GM12865 (cell line): ENCODE results near the gene IRF9.

Source experiments
- DNase-seq: peaks from one replicate; pipeline ENCODE4 v3.0.0; 2010; ENCODE audit warnings: low read depth
- H3K4me3 ChIP-seq: 2 replicates; pipeline ENCODE4 v1.5.1; 2011; ENCODE audit warnings: mild to moderate bottlenecking, low read depth, low read length, control low read depth
- CTCF ChIP-seq: IDR thresholded peaks from 2 replicates; pipeline ENCODE4 v1.5.1; 2011; ENCODE audit warnings: low read length, control low read depth, low read depth, inconsistent platforms; ENCODE audit not compliant: insufficient read depth; ENCODE audit errors: missing control alignments

The IRF9 gene

GRCh38 chr14:24178399-24179178, 17.5 kb downstream of the IRF9 start:
- DNase-seq, result no peak
- no peak overlapping the region for H3K4me3 ChIP-seq
- no peak for TF ChIP-seq CTCF

GRCh38 chr14:24179294-24179960, 18.4 kb downstream of the IRF9 start:
- TF ChIP-seq CTCF, result no peak
- DNase-seq, result no peak
- H3K4me3 ChIP-seq, result no peak overlapping the region

- DNase-seq, result no peak
- TF ChIP-seq CTCF, result no peak
- no peak overlapping the region for H3K4me3 ChIP-seq
These were observed 19.1 kb downstream of the IRF9 start for GRCh38 chr14:24179961-24180796.

GRCh38 chr14:24181371-24182077, 20.5 kb downstream of the IRF9 start:
- TF ChIP-seq CTCF, result no peak
- no peak for DNase-seq
- no peak overlapping the region for H3K4me3 ChIP-seq

GRCh38 chr14:24182110-24182882, 21.2 kb downstream of the IRF9 start:
- no peak for DNase-seq
- H3K4me3 ChIP-seq, result no peak overlapping the region
- TF ChIP-seq CTCF, result no peak

- TF ChIP-seq CTCF, result no peak
These were observed 22.0 kb downstream of the IRF9 start for GRCh38 chr14:24183014-24183481.

More at GRCh38 chr14:24183014-24183481, 22.0 kb downstream of the IRF9 start:
- no peak overlapping the region for H3K4me3 ChIP-seq
- DNase-seq, result no peak
